ENCODE results near the gene PIM2.

DNA sequence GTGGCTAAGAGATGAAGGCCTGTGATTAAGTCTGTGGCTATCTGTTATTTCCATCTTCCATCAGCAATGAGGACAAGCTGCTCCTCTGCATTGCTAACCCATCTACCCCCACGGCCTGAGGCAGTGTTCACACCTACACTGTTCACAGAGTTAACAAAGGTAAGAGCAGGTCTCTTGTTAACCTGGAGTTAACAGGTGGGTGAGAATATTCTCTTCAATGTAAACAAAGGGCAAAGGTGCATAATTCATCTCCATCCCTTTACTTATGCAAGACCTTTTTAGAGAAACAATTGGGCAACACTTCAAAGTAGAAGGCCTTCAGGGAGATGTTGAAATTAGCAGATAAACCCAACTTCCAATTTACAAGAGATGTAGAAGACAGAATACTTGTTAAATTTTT lies 10.2 kb downstream of the PIM2 start:
- TF ChIP-seq, protein P1, sequence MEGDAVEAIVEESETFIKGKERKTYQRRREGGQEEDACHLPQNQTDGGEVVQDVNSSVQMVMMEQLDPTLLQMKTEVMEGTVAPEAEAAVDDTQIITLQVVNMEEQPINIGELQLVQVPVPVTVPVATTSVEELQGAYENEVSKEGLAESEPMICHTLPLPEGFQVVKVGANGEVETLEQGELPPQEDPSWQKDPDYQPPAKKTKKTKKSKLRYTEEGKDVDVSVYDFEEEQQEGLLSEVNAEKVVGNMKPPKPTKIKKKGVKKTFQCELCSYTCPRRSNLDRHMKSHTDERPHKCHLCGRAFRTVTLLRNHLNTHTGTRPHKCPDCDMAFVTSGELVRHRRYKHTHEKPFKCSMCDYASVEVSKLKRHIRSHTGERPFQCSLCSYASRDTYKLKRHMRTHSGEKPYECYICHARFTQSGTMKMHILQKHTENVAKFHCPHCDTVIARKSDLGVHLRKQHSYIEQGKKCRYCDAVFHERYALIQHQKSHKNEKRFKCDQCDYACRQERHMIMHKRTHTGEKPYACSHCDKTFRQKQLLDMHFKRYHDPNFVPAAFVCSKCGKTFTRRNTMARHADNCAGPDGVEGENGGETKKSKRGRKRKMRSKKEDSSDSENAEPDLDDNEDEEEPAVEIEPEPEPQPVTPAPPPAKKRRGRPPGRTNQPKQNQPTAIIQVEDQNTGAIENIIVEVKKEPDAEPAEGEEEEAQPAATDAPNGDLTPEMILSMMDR (IDR thresholded peaks at IDR 0.05): no peak
- no peak for TF ChIP-seq POLR2AphosphoS5 (IDR thresholded peaks at IDR 0.05; ENCODE audit: insufficient read depth in 1 of 2, low read depth in 1 of 2)
